GM21529 (cell line): ENCODE results near the gene PCDHGA1.

Experiments
- ATAC-seq: cut with Tn5 transposase; IDR thresholded peaks from one replicate; pipeline ENCODE4 v1.9.1; 2021; ENCODE audit not compliant: unreplicated experiment

The PCDHGA1 gene

GRCh38 chr5:141511771-141512325 is 181.5 kb downstream of the PCDHGA1 start:
- ATAC-seq, result no peak

GRCh38 chr5:141512390-141512910 is 182.1 kb downstream of the PCDHGA1 start:
- no peak for ATAC-seq

- ATAC-seq, result no peak
Measured at GRCh38 chr5:141512911-141513626, 182.8 kb downstream of the PCDHGA1 start.

- peak; percentile 29 for ATAC-seq
Measured at GRCh38 chr5:141513627-141514329, 183.5 kb downstream of the PCDHGA1 start.

- ATAC-seq, result peak; percentile 16
Measured at GRCh38 chr5:141514330-141515133, 184.2 kb downstream of the PCDHGA1 start.

GRCh38 chr5:141515141-141515540 is 184.8 kb downstream of the PCDHGA1 start:
- ATAC-seq, result no peak

- ATAC-seq, result no peak
Measured at GRCh38 chr5:141515946-141516671, 185.8 kb downstream of the PCDHGA1 start.

GRCh38 chr5:141516672-141517025 is 186.3 kb downstream of the PCDHGA1 start:
- ATAC-seq, result no peak

GRCh38 chr5:141517312-141517711 is 187.0 kb downstream of the PCDHGA1 start:
- no peak for ATAC-seq

- ATAC-seq, result no peak
Measured at GRCh38 chr5:141517880-141518617, 187.7 kb downstream of the PCDHGA1 start.

GRCh38 chr5:141518618-141519015 is 188.3 kb downstream of the PCDHGA1 start:
- no peak for ATAC-seq

- ATAC-seq, result no peak
Measured at GRCh38 chr5:141519605-141520565, 189.6 kb downstream of the PCDHGA1 start.

- ATAC-seq, result no peak
Measured at GRCh38 chr5:141521244-141521781, 191.0 kb downstream of the PCDHGA1 start.

- no peak for ATAC-seq
Measured at GRCh38 chr5:141522301-141522700, 192.0 kb downstream of the PCDHGA1 start.

- ATAC-seq, result no peak
Measured at GRCh38 chr5:141523991-141524390, 193.7 kb downstream of the PCDHGA1 start.

GRCh38 chr5:141524604-141525597 is 194.6 kb downstream of the PCDHGA1 start:
- peak; percentile 63 for ATAC-seq

GRCh38 chr5:141525653-141526052 is 195.3 kb downstream of the PCDHGA1 start:
- ATAC-seq, result no peak
